B cell (primary cell): ENCODE data around the gene MT1G. TPM values are rescaled to one million over a fixed set of nuclear protein-coding genes. Genes with fewer than 3 reads are reported as not detected.

Experiments used
- ATAC-seq: fragments of 200-7000 bp; cut with Tn5 transposase; one replicate; pipeline ENCODE4 v1.10.0; 2021; ENCODE audit warnings: low read depth, mild to moderate bottlenecking, moderate number of reproducible peaks, moderate library complexity
- CTCF ChIA-PET: fragments of 350-600 bp; sonication (Branson Sonifier 250); formaldehyde crosslinking; loops from one replicate; lab custom pipeline; 2021; ENCODE audit warnings: antibody characterized with exemption, inconsistent platforms; lab: Charles Lee
- POLR2A ChIA-PET: fragments of 350-600 bp; sonication (Branson Sonifier 250); formaldehyde crosslinking; loops from one replicate; lab custom pipeline; 2021; ENCODE audit warnings: antibody characterized with exemption; lab: Charles Lee
- DNase-seq: peaks from one replicate; pipeline ENCODE4 v3.0.0; 2013
- H2AFZ ChIP-seq: 2 replicates; pipeline ENCODE4 v1.6.1; 2012; ENCODE audit warnings: mild to moderate bottlenecking, low read depth, low read length; ENCODE audit not compliant: insufficient read depth, poor library complexity, severe bottlenecking
- H3K27ac ChIP-seq, 2 donors: 1 replicate in 1 of 2; 2 replicates in 1 of 2; pipeline ENCODE4 v1.5.1; 2012 to 2013; ENCODE audit warnings: low read length in 2 of 2, mild to moderate bottlenecking in 2 of 2, moderate library complexity in 1 of 2
- H3K27me3 ChIP-seq, 4 experiments: fragments of 200-600 bp in 1 of 4; sonication (generic) in 1 of 4; replicated peaks in 1 of 4; 1 replicate in 2 of 4; 2 replicates in 2 of 4; pipeline versions ENCODE4 v1.6.1 to v1.7.0; 2013 to 2016; ENCODE audit warnings: low read length in 3 of 4, mild to moderate bottlenecking in 2 of 4, mixed read lengths in 1 of 4, moderate library complexity in 1 of 4; ENCODE audit not compliant: insufficient read depth in 4 of 4, control insufficient read depth in 3 of 4; ENCODE audit errors: control extremely low read depth in 1 of 4
- H3K36me3 ChIP-seq, 2 experiments: replicated peaks in 1 of 2; 1 replicate in 1 of 2; 2 replicates in 1 of 2; pipeline versions ENCODE4 v1.6.1 to v1.7.1; 2013; ENCODE audit warnings: low read length in 1 of 2; ENCODE audit not compliant: insufficient read depth in 2 of 2, control insufficient read depth in 1 of 2; ENCODE audit errors: control extremely low read depth in 1 of 2, extremely low read depth in 1 of 2
- H3K4me1 ChIP-seq, 2 donors: fragments of 200-600 bp in 1 of 2; sonication (generic) in 1 of 2; 1 replicate in 1 of 2; 2 replicates in 1 of 2; pipeline versions ENCODE4 v1.5.1 to v1.6.1; 2013 to 2017; ENCODE audit warnings: low read length in 2 of 2; ENCODE audit not compliant: control insufficient read depth in 2 of 2, insufficient read depth in 2 of 2
- H3K4me2 ChIP-seq: replicated peaks from 2 replicates; pipeline ENCODE3; 2012; ENCODE audit warnings: mild to moderate bottlenecking, low read depth, low read length; ENCODE audit not compliant: poor library complexity, severe bottlenecking
- H3K4me3 ChIP-seq, 5 experiments: fragments of 200-600 bp in 1 of 5; sonication (generic) in 1 of 5; 1 replicate in 3 of 5; 2 replicates in 2 of 5; pipeline versions ENCODE4 v1.5.1 to v1.7.0; 2011 to 2016; ENCODE audit warnings: low read length in 4 of 5, mild to moderate bottlenecking in 4 of 5, low read depth in 2 of 5, control low read depth in 1 of 5, moderate library complexity in 1 of 5; ENCODE audit not compliant: insufficient read depth in 1 of 5; ENCODE audit errors: control extremely low read depth in 1 of 5, extremely low read depth in 1 of 5
- H3K79me2 ChIP-seq: fragments of 200-600 bp; sonication (generic); one replicate; pipeline ENCODE4 v1.6.0; 2016; ENCODE audit warnings: low read length; ENCODE audit not compliant: control insufficient read depth, insufficient read depth
- H3K9ac ChIP-seq: fragments of 200-600 bp; sonication (generic); 2 replicates; pipeline ENCODE4 v1.6.1; 2017; ENCODE audit warnings: mild to moderate bottlenecking, low read length, moderate library complexity
- H3K9me3 ChIP-seq, 3 donors: one replicate each; pipeline versions ENCODE4 v1.6.1 to v1.7.1; 2013; ENCODE audit warnings: low read length in 2 of 3; ENCODE audit not compliant: control insufficient read depth in 2 of 3, insufficient read depth in 1 of 3; ENCODE audit errors: control extremely low read depth in 1 of 3
- H4K20me1 ChIP-seq: 2 replicates; pipeline ENCODE4 v1.6.0; 2012; ENCODE audit warnings: mild to moderate bottlenecking, low read length; ENCODE audit not compliant: insufficient read depth, control insufficient read depth, poor library complexity, severe bottlenecking
- H3K27ac Mint-ChIP-seq: one replicate; pipeline ENCODE4 v1.8.0; 2021; ENCODE audit warnings: mixed read lengths
- H3K27me3 Mint-ChIP-seq: one replicate; pipeline ENCODE4 v1.8.0; 2021; ENCODE audit warnings: mixed read lengths
- H3K4me1 Mint-ChIP-seq: one replicate; pipeline ENCODE4 v1.8.0; 2021; ENCODE audit warnings: mixed read lengths
- H3K4me3 Mint-ChIP-seq: one replicate; pipeline ENCODE4 v1.8.0; 2021; ENCODE audit warnings: mixed read lengths
- H3K9me3 Mint-ChIP-seq: one replicate; pipeline ENCODE4 v1.8.0; 2022; ENCODE audit warnings: mixed read lengths; ENCODE audit not compliant: insufficient read depth
- CTCF ChIP-seq: fragments of 200-600 bp; IDR thresholded peaks from one replicate; pipeline ENCODE4 v1.8.0; 2022; ENCODE audit warnings: antibody characterized with exemption, mild to moderate bottlenecking
- EZH2 ChIP-seq: IDR thresholded peaks from 2 replicates; pipeline ENCODE4 v1.6.1; 2012; ENCODE audit warnings: borderline replicate concordance, low read depth, mild to moderate bottlenecking, moderate library complexity, low read length; ENCODE audit not compliant: insufficient read depth, poor library complexity, severe bottlenecking
- WGBS: methylation state at CpG from one replicate; pipeline ENCODE4 v1.1.5; 2013; ENCODE audit warnings: missing lambda C conversion rate; ENCODE audit not compliant: insufficient coverage; 5-methylcytosine and 5-hydroxymethylcytosine counted together
- intact Hi-C: fragments of 100-400 bp; cut with micrococcal nuclease; formaldehyde crosslinking; loops from one replicate; pipeline ENCODE4 v1.10.0; 2022
- polyA plus RNA-seq: library from polyadenylated mRNA; depleted of rRNA; stranded (reverse); fragments of >200 nt; gene quantifications from 2 replicates; pipeline ENCODE4 v1.2.3, GENCODE V29; 2012
- total RNA-seq, 2 donors: library from RNA; stranded (reverse); fragments of 120-200 nt in 1 of 2; gene quantifications; 1 replicate in 1 of 2; 2 replicates in 1 of 2; pipeline versions ENCODE4 v1.2.3 to v1.2.4, GENCODE V29; 2013 to 2022

MT1G gene
- total and polyA plus RNA-seq, 2 donors (not counting 1 experiment from before 2014, with no cell fraction given): not detected

- H3K27me3 Mint-ChIP-seq: peaks cover 40% of the 10 kb centered on the region
- peak overlapping the region; percentile 55 for H2AFZ ChIP-seq
These were observed 41.8 kb downstream of the MT1G start for GRCh38 chr16:56625943-56626654.

More at GRCh38 chr16:56625943-56626654, 41.8 kb downstream of the MT1G start:
- ChIA-PET POLR2A (interaction anchor here (0.7 kb wide), 2 partner anchors 16 to 31 kb away, joined by 3 to 5 read pairs; no protein-coding TSS in a partner anchor), CTCF (interaction anchor here (0.6 kb wide), 1 partner anchor 543 kb away, joined by 3 read pairs; no protein-coding TSS in a partner anchor)
- H3K27ac ChIP-seq: no peak overlapping the region
- peak overlapping the region in 3 of 5 experiments; percentile 19 to 44 (median 41) for H3K4me3 ChIP-seq
- H3K36me3 ChIP-seq: no peaks in the 10 kb centered on the region
- no peaks in the 10 kb centered on the region for H3K9me3 Mint-ChIP-seq
- intact Hi-C loops: no loop called here
- H3K9ac ChIP-seq: no peak overlapping the region
- TF ChIP-seq CTCF (no peak), EZH2 (no peak)
- H3K4me3 Mint-ChIP-seq: peak overlapping the region; percentile 78
- no peaks in the 10 kb centered on the region for H3K9me3 ChIP-seq
- H3K27me3 ChIP-seq: peaks cover 0 to 31% (median 16%) of the 10 kb centered on the region in 4 experiments
- ATAC-seq (no peak), DNase-seq (no peak)
- no peaks in the 10 kb centered on the region for H4K20me1 ChIP-seq
- no peak overlapping the region for H3K27ac Mint-ChIP-seq
- 13% methylated on average over 10 of the region's 16 CpGs for WGBS
- peaks cover 22 to 26% of the 10 kb centered on the region in 2 donors for H3K4me1 ChIP-seq
- no peaks in the 10 kb centered on the region for H3K79me2 ChIP-seq
- peak overlapping the region; percentile 70 for H3K4me2 ChIP-seq
- H3K4me1 Mint-ChIP-seq: peaks cover 26% of the 10 kb centered on the region
